GM12801 (cell line): Measurements from ENCODE around the gene ASB4.

Source experiments
- CTCF ChIP-seq: IDR thresholded peaks from one replicate; pipeline ENCODE4 v1.5.1; 2011; ENCODE audit warnings: control low read depth; ENCODE audit not compliant: insufficient read length; ENCODE audit errors: extremely low read depth

ASB4 gene

GRCh38 chr7:95457947-95458346 is 27.8 kb upstream of the ASB4 start:
- TF ChIP-seq CTCF, result no peak

- no peak for TF ChIP-seq CTCF
These were observed 17.7 kb upstream of the ASB4 start for GRCh38 chr7:95467912-95468607.

- TF ChIP-seq CTCF, result no peak
These were observed 16.6 kb upstream of the ASB4 start for GRCh38 chr7:95469187-95469586.

GRCh38 chr7:95469848-95470247 is 15.9 kb upstream of the ASB4 start:
- TF ChIP-seq CTCF, result no peak

- TF ChIP-seq CTCF, result no peak
These were observed 15.3 kb upstream of the ASB4 start for GRCh38 chr7:95470452-95470851.

- no peak for TF ChIP-seq CTCF
These were observed 14.7 kb upstream of the ASB4 start for GRCh38 chr7:95471071-95471470.

- no peak for TF ChIP-seq CTCF
These were observed 13.1 kb upstream of the ASB4 start for GRCh38 chr7:95472581-95473161.
